ES-I3 (cell line): ENCODE measurements around the gene POU6F2.

ENCODE experiments used
- H3K36me3 ChIP-seq: 2 replicates; pipeline ENCODE4 v1.6.1; 2013; ENCODE audit warnings: mild to moderate bottlenecking, low read length, control low read depth, moderate library complexity; ENCODE audit not compliant: insufficient read depth
- H3K4me1 ChIP-seq: 2 replicates; pipeline ENCODE4 v1.6.1; 2013; ENCODE audit warnings: mild to moderate bottlenecking, control low read depth, low read length; ENCODE audit not compliant: insufficient read depth
- H3K9ac ChIP-seq: 2 replicates; pipeline ENCODE4 v1.6.1; 2013; ENCODE audit warnings: low read depth, mild to moderate bottlenecking, low read length, moderate library complexity
- H3K9me3 ChIP-seq: 2 replicates; pipeline ENCODE4 v1.6.1; 2013; ENCODE audit warnings: mild to moderate bottlenecking, low read length, moderate library complexity; ENCODE audit not compliant: control insufficient read depth, insufficient read depth

POU6F2 gene

DNA sequence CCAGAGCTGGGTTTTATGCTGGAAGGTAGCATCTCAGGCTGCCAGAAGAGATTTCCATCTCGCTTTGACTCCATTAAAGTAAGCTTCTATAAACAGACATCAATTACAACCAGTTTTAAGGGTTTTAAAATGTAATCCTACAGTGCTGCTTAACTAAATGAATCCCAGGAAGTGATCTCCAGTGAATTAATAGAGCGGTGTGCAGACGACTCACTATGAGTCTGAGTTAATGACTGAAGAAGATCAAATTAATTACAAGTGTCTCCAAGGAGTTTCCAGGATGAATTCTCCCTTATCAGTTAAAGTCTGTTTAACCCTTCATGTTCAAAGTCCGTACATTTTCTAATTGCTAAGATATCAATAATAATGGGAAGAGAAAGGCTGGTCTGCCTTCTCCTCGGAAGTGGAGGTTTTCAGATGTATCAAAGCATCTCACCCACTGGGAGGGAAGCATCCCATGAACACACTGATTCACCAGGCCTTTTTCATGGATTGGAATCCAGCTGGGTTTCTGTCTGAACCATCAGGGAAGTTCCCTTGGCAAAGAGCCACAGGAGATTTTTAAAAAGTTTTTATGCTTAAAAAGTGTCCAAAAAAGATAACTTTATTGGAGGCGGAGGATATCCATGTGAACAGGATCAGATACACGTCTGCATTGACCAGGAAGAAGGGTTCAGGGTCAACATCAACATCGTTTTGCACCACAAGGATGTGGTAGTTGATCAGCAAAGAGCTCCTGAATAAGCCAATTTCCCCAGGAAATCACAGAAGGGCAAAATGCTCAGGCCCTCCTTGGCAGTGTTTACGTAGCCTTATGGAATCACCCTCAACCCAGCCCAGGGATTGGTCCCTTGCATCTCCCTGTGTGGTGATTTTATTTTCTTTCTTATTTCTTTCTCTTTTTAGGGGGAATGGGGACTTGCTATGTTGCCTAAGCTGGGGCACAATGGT lies 288.2 kb downstream of the POU6F2 start:
- Histone ChIP-seq H3K4me1 (peaks cover 18% of the 10 kb centered on the region), H3K9me3 (no peaks in the 10 kb centered on the region; the same call in 1 of the 2 replicates), H3K9ac (no peak overlapping the region), H3K36me3 (no peaks in the 10 kb centered on the region)

DNA sequence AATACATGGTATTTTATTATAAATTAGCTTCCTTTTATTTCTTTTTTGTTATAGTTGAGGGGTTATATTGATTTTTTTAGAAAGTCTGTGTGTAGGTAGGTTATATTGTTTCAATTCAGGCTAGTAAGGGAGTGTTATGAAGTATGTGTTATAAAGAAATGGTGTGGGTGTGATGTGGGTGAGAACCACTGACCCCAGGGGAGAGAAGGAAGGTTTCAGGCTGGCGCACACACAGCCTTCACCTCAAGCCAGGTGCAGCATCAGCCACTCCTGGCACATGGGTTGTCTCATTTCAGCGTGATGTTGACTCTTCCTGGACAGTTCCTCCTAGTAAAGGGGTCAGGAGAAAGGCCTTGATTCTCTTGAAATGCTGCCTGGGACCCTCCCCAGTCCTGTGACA lies 291.3 kb downstream of the POU6F2 start:
- Histone ChIP-seq H3K9me3 (no peaks in the 10 kb centered on the region; the same call in 1 of the 2 replicates), H3K4me1 (peaks cover 30% of the 10 kb centered on the region), H3K36me3 (no peaks in the 10 kb centered on the region), H3K9ac (no peak overlapping the region)

- Histone ChIP-seq H3K9ac (no peak overlapping the region), H3K36me3 (no peaks in the 10 kb centered on the region), H3K4me1 (peaks cover 27% of the 10 kb centered on the region), H3K9me3 (no peaks in the 10 kb centered on the region; the same call in 1 of the 2 replicates)
Measured at GRCh38 chr7:39270018-39270417, 292.3 kb downstream of the POU6F2 start.

GRCh38 chr7:39271402-39271801 lies 293.7 kb downstream of the POU6F2 start:
- Histone ChIP-seq H3K36me3 (no peaks in the 10 kb centered on the region), H3K9ac (no peak overlapping the region), H3K4me1 (peaks cover 13% of the 10 kb centered on the region), H3K9me3 (no peaks in the 10 kb centered on the region; the same call in 1 of the 2 replicates)

- Histone ChIP-seq H3K9me3 (no peaks in the 10 kb centered on the region; the same call in 1 of the 2 replicates), H3K4me1 (peaks cover 12% of the 10 kb centered on the region), H3K36me3 (no peaks in the 10 kb centered on the region), H3K9ac (no peak overlapping the region)
Measured at GRCh38 chr7:39272111-39272510, 294.4 kb downstream of the POU6F2 start.

- no peaks in the 10 kb centered on the region; the same call in 1 of the 2 replicates for H3K9me3 ChIP-seq
- peaks cover 12% of the 10 kb centered on the region for H3K4me1 ChIP-seq
- no peak overlapping the region for H3K9ac ChIP-seq
- H3K36me3 ChIP-seq = no peaks in the 10 kb centered on the region
Measured at GRCh38 chr7:39272691-39273090, 295.0 kb downstream of the POU6F2 start.

DNA sequence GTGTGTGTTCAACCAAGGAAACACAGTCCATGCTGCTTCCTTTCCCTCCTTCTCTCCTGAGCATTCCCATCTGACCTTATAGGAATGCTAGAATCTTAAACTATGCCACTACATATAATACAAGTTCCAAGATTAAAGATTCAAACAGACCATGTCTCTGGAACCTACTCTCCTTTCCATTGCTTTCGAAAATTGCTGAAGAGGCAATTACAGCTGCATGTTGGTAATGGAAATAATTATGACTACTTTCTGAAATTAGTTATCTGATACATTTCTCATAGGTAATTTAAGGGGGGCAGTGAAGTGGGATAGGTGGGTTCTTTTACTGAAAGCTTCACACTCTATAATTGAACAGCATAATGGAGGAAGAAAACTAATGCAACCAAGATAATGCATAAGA lies 302.6 kb downstream of the POU6F2 start:
- Histone ChIP-seq H3K36me3 (no peaks in the 10 kb centered on the region), H3K4me1 (peaks cover 4% of the 10 kb centered on the region; the same call in 1 of the 2 replicates), H3K9me3 (no peaks in the 10 kb centered on the region), H3K9ac (no peak overlapping the region)

- H3K4me1 ChIP-seq = peaks cover 4% of the 10 kb centered on the region; the same call in 1 of the 2 replicates
- no peaks in the 10 kb centered on the region for H3K36me3 ChIP-seq
- no peaks in the 10 kb centered on the region for H3K9me3 ChIP-seq
- no peak overlapping the region for H3K9ac ChIP-seq
Measured at GRCh38 chr7:39285256-39285655, 307.5 kb downstream of the POU6F2 start.

DNA sequence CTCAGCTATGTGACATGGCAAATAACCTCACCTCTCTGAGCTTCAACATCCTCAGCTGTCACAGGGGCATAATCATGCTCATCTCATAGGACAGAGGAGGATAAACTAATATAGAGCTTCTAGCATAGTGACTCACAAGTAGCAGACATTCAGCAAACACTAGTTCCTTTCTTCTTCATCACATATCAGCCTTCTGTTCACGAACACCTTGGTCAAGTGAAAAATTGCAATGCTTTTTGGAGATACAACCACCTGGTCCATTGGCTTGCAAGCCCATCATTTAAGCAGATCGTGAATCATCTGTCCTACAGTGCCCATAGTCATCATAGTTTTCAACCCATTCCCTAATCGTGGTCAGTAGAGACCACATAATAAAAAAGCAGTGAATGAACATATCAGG lies 310.6 kb downstream of the POU6F2 start:
- Histone ChIP-seq H3K36me3 (no peaks in the 10 kb centered on the region), H3K9me3 (no peaks in the 10 kb centered on the region), H3K4me1 (peaks cover 4% of the 10 kb centered on the region; the same call in 1 of the 2 replicates), H3K9ac (no peak overlapping the region)

GRCh38 chr7:39291628-39292410 lies 314.1 kb downstream of the POU6F2 start:
- H3K9ac ChIP-seq = no peak overlapping the region
- H3K9me3 ChIP-seq = no peaks in the 10 kb centered on the region
- no peaks in the 10 kb centered on the region for H3K36me3 ChIP-seq
- H3K4me1 ChIP-seq = no peaks in the 10 kb centered on the region; the same call in 1 of the 2 replicates

- Histone ChIP-seq H3K9me3 (no peaks in the 10 kb centered on the region), H3K4me1 (no peaks in the 10 kb centered on the region), H3K9ac (no peak overlapping the region), H3K36me3 (no peaks in the 10 kb centered on the region)
Measured at GRCh38 chr7:39293056-39293823, 315.5 kb downstream of the POU6F2 start.

GRCh38 chr7:39294022-39294421 lies 316.3 kb downstream of the POU6F2 start:
- no peak overlapping the region for H3K9ac ChIP-seq
- no peaks in the 10 kb centered on the region for H3K9me3 ChIP-seq
- no peaks in the 10 kb centered on the region for H3K4me1 ChIP-seq
- H3K36me3 ChIP-seq = no peaks in the 10 kb centered on the region

- H3K9ac ChIP-seq = no peak overlapping the region
- H3K36me3 ChIP-seq = no peaks in the 10 kb centered on the region
- H3K4me1 ChIP-seq = no peaks in the 10 kb centered on the region
- H3K9me3 ChIP-seq = no peaks in the 10 kb centered on the region
Measured at GRCh38 chr7:39295796-39296195, 318.1 kb downstream of the POU6F2 start.

- Histone ChIP-seq H3K4me1 (no peaks in the 10 kb centered on the region), H3K36me3 (no peaks in the 10 kb centered on the region), H3K9me3 (no peaks in the 10 kb centered on the region), H3K9ac (no peak overlapping the region)
Measured at GRCh38 chr7:39299695-39300094, 322.0 kb downstream of the POU6F2 start.
